ENCODE data around the gene CYTH4. TPM values are rescaled to one million over a fixed set of nuclear protein-coding genes. Genes with fewer than 3 reads are reported as not detected.

CYTH4 gene
- total and polyA plus RNA-seq, 9 donors = 2.4 to 14.5 (median 6.2) TPM

GRCh38 chr22:37354670-37355069, 72.4 kb downstream of the CYTH4 start:
- H3K4me1 ChIP-seq (ENCODE audit: insufficient read depth) = no peaks in the 10 kb centered on the region
- intact Hi-C loops (cut with DNase I) = no loop called here
- H3K4me3 ChIP-seq = no peak overlapping the region
- DNase-seq = no peak
- H3K27me3 ChIP-seq = no peaks in the 10 kb centered on the region
- no peaks in the 10 kb centered on the region for H3K9me3 ChIP-seq
- TF ChIP-seq EP300 (IDR thresholded peaks at IDR 0.05) = no peak
- no peak for TF ChIP-seq POLR2A (IDR thresholded peaks at IDR 0.05)
- TF ChIP-seq CTCF (IDR thresholded peaks at IDR 0.05) = no peak
- H3K27ac ChIP-seq = no peak overlapping the region
- H3K36me3 ChIP-seq = no peaks in the 10 kb centered on the region
- WGBS, 3 donors = 82 to 85% (median 84%) methylated on average over 5 of the region's 5 CpGs

- H3K27ac ChIP-seq = no peak overlapping the region
- H3K4me3 ChIP-seq = no peak overlapping the region
- no peaks in the 10 kb centered on the region for H3K36me3 ChIP-seq
- DNase-seq = no peak
- 77 to 88% (median 81%) methylated on average over 14 of the region's 14 CpGs for WGBS, 3 donors
- H3K4me1 ChIP-seq (ENCODE audit: insufficient read depth) = no peaks in the 10 kb centered on the region
- TF ChIP-seq POLR2A (IDR thresholded peaks at IDR 0.05) (no peak), CTCF (IDR thresholded peaks at IDR 0.05) (no peak), EP300 (IDR thresholded peaks at IDR 0.05) (no peak)
- intact Hi-C loops (cut with DNase I) = no loop called here
- no peaks in the 10 kb centered on the region for H3K27me3 ChIP-seq
- no peaks in the 10 kb centered on the region for H3K9me3 ChIP-seq
Measured at GRCh38 chr22:37355174-37355573, 72.9 kb downstream of the CYTH4 start.

GRCh38 chr22:37356922-37357321, 74.6 kb downstream of the CYTH4 start:
- no peak for DNase-seq
- no peaks in the 10 kb centered on the region for H3K27me3 ChIP-seq
- intact Hi-C loops (cut with DNase I) = no loop called here
- H3K4me1 ChIP-seq (ENCODE audit: insufficient read depth) = no peaks in the 10 kb centered on the region
- no peak for TF ChIP-seq CTCF (IDR thresholded peaks at IDR 0.05)
- TF ChIP-seq POLR2A (IDR thresholded peaks at IDR 0.05) = no peak
- TF ChIP-seq EP300 (IDR thresholded peaks at IDR 0.05) = no peak
- no peaks in the 10 kb centered on the region for H3K36me3 ChIP-seq
- H3K27ac ChIP-seq = no peak overlapping the region
- no peak overlapping the region for H3K4me3 ChIP-seq
- 54 to 64% (median 57%) methylated on average over 8 of the region's 8 CpGs for WGBS, 3 donors
- H3K9me3 ChIP-seq = no peaks in the 10 kb centered on the region

GRCh38 chr22:37357446-37358075, 75.3 kb downstream of the CYTH4 start:
- H3K4me1 ChIP-seq (ENCODE audit: insufficient read depth) = no peaks in the 10 kb centered on the region
- no peak overlapping the region for H3K4me3 ChIP-seq
- no peaks in the 10 kb centered on the region for H3K27me3 ChIP-seq
- TF ChIP-seq POLR2A (IDR thresholded peaks at IDR 0.05) (no peak), CTCF (IDR thresholded peaks at IDR 0.05) (no peak), EP300 (IDR thresholded peaks at IDR 0.05) (no peak)
- no peak for DNase-seq
- intact Hi-C loops (cut with DNase I) = no loop called here
- WGBS, 3 donors = 75 to 79% (median 77%) methylated on average over 10 of the region's 10 CpGs
- no peaks in the 10 kb centered on the region for H3K9me3 ChIP-seq
- H3K27ac ChIP-seq = no peak overlapping the region
- no peaks in the 10 kb centered on the region for H3K36me3 ChIP-seq

All from ovary (tissue), 9 donors.